Lower leg skin (tissue), 3 donors: ENCODE measurements around the gene MS4A10.

Experiments used
- POLR2A ChIP-seq, 2 donors: fragments of 450-650 bp; IDR thresholded peaks; one replicate each; pipeline ENCODE4 v1.6.1; 2016 to 2017; ENCODE audit warnings: antibody characterized with exemption in 2 of 2, mild to moderate bottlenecking in 1 of 2, moderate library complexity in 1 of 2
- TF ChIP-seq, protein P1 (sequence below), 3 donors: fragments of 450-650 bp; IDR thresholded peaks; one replicate each; pipeline ENCODE4 v1.5.1; 2016; ENCODE audit warnings: antibody characterized with exemption in 3 of 3, mild to moderate bottlenecking in 3 of 3, moderate library complexity in 2 of 3

DNA sequence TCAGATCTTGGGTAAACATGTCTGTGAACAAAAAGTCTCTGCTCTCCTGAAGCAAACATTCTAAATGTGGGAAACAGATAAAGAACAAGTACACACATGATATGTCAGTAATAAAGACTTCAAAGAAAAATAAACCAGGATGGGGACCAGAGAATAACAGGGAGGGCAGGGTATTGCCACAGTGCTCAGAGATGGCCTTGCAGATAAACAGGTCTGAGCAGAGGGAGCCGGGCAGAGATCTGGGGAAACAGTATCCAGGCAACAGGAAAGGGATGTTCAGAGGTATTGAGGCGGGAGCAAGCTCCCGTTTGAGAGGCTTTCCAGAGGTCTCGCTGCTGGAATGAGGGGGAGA, 59.7 kb downstream of the MS4A10 start:
- TF ChIP-seq, protein P1, sequence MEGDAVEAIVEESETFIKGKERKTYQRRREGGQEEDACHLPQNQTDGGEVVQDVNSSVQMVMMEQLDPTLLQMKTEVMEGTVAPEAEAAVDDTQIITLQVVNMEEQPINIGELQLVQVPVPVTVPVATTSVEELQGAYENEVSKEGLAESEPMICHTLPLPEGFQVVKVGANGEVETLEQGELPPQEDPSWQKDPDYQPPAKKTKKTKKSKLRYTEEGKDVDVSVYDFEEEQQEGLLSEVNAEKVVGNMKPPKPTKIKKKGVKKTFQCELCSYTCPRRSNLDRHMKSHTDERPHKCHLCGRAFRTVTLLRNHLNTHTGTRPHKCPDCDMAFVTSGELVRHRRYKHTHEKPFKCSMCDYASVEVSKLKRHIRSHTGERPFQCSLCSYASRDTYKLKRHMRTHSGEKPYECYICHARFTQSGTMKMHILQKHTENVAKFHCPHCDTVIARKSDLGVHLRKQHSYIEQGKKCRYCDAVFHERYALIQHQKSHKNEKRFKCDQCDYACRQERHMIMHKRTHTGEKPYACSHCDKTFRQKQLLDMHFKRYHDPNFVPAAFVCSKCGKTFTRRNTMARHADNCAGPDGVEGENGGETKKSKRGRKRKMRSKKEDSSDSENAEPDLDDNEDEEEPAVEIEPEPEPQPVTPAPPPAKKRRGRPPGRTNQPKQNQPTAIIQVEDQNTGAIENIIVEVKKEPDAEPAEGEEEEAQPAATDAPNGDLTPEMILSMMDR (IDR thresholded peaks at IDR 0.05), result no peak
- no peak for TF ChIP-seq POLR2A (IDR thresholded peaks at IDR 0.05)
